Right ventricle myocardium inferior (tissue), 1 donor: ENCODE measurements around the gene PRAMEF5. TPM values are rescaled to one million over a fixed set of nuclear protein-coding genes. Genes with fewer than 3 reads are reported as not detected.
"Not testable (repeated sequence)": the region's sequence is repeated elsewhere in the genome, so short reads cannot be mapped to it uniquely, and the experiment has no call there.

ENCODE experiments used
- ATAC-seq: fragments of 200-7000 bp; cut with Tn5 transposase; one replicate; pipeline ENCODE4 v1.9.1; 2020; ENCODE audit warnings: mild to moderate bottlenecking, moderate library complexity
- DNase-seq: peaks from one replicate; pipeline ENCODE4 v3.0.0; 2021; ENCODE audit errors: missing footprints
- intact Hi-C: fragments of 100-400 bp; cut with DNase I; formaldehyde crosslinking; loops from one replicate; pipeline ENCODE4 v1.11.0; 2022
- long read RNA-seq: library from polyadenylated mRNA; unstranded; transcript quantifications from one replicate; pipeline ENCODE4 v2.0.0, GENCODE V29; 2021
- total RNA-seq: library from RNA; stranded (reverse); fragmentation: NEBNext Ultra II Directional; extraction: Animal tissue kit (Norgen Biotek cat#: 25700); gene quantifications from one replicate; pipeline ENCODE4 v1.2.1, GENCODE V29; 2021
- donor health status: DM: no; HTN: yes; CAD: no; lungs with severe emphysema.

The PRAMEF5 gene
- total RNA-seq = not detected
- long read RNA-seq = 0 reads

DNA sequence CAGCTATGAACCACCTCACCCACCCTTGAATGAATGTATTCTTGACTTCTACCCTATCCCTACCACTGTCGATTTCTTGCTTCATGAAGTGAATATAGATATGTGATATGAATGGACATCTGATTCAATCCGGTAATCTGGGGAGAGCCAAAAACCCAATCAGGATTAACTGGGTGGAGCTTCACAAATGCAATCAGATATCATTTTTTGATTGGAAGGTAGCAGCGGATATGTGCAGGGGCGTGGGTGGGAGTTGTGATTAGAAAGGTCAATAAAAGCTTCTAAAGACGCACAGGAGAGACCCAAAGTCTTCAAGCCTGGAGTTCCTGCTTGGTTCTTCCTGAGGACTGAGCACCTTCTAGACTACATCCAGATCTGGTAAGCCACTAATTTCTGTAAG, at the start of gene PRAMEF5:
Gene PRAMEF5, plus strand, starts transcription at position 301 of the 400 bp plus-strand sequence. CDS start 5,071 bp downstream, outside the sequence.
- DNase-seq, ATAC-seq, intact Hi-C loops: not testable (repeated sequence)

DNA sequence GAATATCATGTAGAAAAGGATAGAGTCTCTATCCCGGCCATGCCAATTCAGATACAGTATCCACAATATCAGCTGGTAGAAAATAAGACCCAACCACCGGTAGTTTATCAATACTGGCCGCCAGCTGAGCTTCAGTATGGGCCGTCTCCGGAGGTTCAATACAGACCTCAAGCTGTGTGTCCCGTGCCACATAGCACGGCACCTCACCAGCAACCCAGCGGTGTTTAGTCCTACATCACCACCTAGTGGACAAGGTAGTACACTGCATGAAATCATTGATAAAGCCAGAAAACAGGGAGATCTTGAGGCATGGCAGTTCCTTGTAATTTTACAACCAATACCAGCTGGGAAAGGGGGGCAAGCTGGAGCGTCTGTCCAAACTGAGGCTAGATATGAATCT, 45.3 kb upstream of the PRAMEF5 start:
- ATAC-seq, intact Hi-C loops, DNase-seq: not testable (repeated sequence)

DNA sequence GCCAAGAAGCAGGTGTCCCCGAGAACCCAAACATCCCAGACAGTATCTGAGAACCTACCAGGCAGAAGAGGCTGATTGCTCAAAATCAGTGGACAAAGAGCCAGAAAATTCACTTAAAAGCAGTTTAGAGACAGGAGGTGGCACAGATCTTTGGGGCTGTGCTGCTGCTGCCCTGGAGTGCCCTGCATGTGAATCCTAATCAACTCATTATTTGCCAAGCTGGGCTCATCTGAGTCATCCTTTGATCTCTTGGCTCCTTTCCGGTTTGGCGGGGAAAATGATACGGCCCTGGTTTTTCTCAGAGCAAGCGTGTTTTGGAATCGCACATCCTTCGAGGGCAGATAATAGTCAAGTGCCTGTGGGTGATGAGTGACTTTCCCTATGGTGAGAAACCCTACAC, 37.4 kb upstream of the PRAMEF5 start:
- intact Hi-C loops, ATAC-seq, DNase-seq: not testable (repeated sequence)

DNA sequence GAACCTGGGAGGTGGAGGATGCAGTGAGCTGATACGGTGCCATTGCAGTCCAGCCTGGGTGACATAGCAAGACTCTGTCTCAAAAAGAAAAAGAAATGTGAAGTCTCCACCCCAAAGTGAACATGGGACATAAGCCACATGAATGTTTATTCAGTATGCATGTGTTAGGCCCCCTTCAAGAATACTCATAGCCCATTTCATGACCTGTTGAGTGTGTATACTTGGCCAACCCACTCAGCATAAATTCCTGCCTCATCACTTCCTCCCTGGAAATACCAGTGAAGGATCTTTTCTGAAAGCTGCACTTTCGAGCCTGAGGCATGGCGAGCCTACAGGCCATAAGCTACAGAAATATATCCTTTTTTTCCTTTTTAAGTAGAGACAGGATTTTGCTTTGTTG, 34.8 kb upstream of the PRAMEF5 start:
- ATAC-seq, intact Hi-C loops, DNase-seq: not testable (repeated sequence)

DNA sequence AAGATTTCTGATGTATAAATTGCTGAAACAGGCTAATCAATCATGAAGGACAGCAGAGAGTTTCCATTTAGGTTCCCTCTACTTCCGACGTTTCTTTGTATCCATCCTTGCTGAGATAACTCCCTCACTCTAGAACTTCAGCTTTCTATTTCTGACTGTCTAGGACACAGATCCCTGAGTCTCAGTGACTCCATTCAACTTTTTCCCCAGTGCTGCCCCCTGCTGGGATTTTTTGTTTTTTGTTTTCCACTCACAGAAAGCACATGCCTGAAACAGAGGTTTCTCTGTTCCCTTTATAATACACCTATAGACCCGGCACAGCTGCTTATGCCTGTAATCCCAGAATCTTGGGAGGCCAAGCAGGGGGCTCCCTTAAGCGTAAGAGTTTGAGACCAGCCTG, 31.2 kb upstream of the PRAMEF5 start:
- ATAC-seq, intact Hi-C loops: not testable (repeated sequence)

DNA sequence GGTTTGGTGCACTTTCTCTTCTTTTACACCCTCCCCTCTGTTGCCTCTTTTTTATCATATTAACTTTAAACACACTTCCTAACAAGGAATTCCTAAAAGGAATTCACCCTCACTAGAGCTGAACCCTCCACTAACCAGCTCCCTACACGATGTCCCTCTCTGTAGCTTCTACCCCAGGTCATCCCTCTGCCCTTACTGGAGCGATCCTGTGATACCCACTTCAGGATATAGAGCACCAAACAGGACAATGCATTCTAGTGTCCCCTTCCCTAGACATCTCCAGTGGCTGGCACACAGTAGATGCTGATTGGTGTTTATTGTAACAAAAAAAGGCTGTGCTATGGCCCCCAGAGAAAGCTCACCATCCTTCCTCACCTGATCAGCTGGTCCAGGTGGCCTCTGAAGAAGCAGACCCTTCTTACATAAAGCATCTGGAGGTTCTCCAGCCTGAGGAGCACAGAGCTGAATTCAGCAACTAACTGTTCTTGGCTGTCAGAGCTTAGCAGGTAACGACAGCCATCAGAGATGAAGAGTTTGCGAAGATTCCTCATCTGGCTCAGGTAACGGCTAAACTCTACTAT, 29.4 kb upstream of the PRAMEF5 start:
- intact Hi-C loops = no loop called here
- ATAC-seq = no peak
- no peak for DNase-seq

More for the DNA sequence above, 31.2 kb upstream of the PRAMEF5 start:
- DNase-seq = not testable (repeated sequence)

DNA sequence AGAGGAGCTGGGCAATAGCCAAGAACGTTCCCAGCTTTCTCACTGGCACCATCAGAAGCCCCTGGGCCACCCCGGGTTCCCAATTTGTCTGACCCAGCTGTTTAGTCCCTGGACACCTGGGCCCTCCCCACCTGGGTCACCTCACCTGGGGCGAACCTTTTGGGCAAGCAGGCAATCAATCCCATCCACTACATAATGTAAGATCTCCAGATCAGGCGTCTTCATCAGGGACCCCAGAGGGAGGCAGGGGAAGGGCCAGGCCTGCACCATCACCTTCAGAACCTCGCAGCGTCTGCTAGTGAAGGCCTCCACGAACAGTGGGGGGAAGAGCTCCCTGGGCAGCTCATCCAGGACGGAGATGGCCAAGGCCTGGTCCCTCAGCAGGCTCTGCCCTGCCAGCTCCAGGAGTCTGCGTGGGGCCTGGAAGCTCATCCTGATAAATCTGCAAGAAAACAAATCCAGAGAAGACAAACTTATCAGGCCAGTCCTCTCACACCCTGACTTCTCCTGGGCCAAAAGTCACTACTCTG, 28.3 kb upstream of the PRAMEF5 start, which contains the start of gene PRAMEF18:
Gene PRAMEF18, minus strand, starts transcription at position 480 of the 530 bp plus-strand sequence. Its CDS starts 48 bp downstream, at position 432.
- DNase-seq, ATAC-seq, intact Hi-C loops: not testable (repeated sequence)

DNA sequence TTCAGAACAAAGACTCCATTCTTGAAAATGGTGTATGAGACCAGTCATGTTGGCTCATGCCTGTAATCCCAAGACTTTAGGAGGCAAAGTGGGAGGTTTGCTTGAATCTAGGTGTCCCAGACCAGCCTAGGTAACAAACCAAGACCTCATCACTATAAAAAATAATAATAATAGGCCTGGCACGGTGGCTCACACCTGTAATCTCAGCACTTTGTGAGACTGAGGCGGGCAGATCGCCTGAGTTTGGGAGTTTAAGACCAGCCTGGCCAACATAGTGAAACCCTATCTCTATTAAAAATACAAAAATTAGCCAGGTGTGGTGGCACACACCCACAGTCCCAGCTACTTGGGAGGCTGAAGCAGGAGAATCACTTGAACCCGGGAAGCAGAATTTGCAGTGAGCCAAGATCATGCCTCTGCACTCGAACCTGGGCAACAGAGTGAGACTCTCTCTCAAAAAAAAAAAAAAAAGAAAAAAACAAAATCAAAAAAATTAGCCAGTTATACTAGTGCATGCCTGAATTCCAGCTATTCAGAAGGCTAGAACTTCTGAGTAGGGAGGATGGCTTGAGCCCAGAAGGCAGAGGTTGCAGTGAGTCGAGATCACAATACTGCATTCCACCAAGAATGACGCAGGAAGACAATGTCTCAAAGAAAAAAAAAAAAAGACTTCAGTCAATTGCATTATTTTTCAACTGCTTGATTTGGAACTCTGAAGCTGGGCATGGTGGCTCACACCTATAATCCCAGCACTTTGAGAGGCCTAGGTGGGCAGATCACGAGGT, 26.5 kb upstream of the PRAMEF5 start:
- intact Hi-C loops, DNase-seq, ATAC-seq: not testable (repeated sequence)

DNA sequence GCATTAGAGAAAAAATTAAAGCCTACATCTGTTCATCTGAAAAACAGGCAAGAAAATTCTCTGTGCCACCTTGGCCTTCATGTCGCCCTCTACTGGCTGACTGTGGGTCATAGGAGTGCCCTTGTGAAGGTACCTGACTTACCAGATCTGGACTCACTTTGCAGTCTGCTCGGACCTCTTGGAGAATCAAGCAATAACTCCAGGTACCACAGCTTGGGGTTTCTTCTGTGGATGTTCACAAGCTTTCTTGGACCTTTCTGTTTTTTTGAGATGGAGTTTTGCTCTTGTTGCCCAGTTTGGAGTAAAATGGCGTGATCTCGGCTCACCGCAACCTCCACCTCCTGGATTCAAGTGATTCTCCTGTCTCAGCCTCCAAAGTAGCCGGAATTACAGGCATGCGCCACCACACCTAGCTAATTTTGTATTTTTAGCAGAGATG, 25.6 kb upstream of the PRAMEF5 start:
- DNase-seq = no peak
- ATAC-seq = no peak
- intact Hi-C loops = no loop called here

DNA sequence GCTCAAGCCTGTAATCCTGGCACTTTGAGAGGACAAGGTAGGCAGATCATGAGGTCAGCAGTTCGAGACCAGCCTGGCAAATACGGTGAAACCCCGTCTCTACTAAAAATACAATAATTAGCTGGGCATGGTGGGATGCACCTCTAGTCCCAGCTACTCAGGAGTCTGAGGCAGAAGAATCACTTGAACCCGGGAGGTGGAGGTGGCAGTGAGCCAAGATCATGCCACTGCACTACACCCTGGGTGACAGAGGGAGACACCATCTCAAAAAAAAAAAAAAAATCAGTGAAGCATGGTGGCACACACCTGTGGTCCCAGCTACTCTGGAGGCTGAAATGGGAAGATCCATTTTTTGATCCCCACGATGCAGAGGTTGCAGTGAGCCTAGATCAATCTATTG, 23.9 kb upstream of the PRAMEF5 start:
- intact Hi-C loops, ATAC-seq, DNase-seq: not testable (repeated sequence)

DNA sequence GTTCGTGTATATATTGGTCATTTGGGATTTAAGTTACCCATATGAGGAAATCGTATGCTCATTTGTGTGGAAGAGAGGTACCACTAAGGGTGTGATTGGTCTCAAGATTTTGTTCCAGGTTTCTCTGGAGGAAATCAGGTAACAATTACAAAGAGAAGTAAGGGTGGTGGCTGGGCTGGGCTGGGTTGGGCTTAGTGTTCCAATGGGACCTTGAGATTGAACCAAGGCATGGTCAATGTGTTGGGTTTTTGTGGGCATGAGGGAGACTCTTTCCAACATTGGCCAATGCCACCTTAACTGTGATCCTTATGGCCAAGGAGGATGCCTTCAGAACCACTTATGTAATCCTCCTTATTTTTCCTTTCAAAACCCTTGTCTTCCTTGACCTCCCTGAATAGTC, 23.4 kb upstream of the PRAMEF5 start:
- ATAC-seq, DNase-seq, intact Hi-C loops: not testable (repeated sequence)

DNA sequence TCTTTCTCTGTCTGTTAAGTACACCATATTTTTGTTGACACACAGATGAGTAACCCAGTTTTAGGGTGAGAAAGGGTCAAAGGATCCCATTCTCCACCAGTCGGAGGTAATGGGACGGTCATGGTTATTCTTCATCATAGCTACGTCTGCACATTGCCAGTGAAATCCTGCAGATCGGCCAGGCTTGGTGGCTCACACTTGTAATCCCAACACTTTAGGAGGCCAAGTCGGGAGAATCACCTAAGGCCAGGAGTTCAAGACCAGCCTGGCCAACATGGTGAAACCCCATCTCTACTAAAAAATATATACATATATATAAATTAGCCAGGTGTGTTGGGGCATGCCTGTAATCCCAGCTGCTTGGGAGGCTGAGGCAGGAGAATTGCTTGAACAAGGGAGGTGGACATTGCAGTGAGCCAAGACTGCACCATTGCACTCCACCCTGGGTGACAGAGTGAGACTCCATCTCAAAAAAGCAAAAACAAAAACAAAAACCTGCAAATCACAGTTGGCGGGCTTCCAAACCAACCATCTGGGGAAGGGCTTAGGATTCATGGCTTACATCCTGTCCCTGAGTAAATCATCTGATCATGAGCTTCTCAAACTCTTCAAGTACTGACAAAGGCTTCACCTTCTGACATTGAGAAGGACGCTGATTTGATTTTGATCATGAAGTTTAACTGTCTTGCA, 22.8 kb upstream of the PRAMEF5 start:
- DNase-seq, ATAC-seq, intact Hi-C loops: not testable (repeated sequence)

DNA sequence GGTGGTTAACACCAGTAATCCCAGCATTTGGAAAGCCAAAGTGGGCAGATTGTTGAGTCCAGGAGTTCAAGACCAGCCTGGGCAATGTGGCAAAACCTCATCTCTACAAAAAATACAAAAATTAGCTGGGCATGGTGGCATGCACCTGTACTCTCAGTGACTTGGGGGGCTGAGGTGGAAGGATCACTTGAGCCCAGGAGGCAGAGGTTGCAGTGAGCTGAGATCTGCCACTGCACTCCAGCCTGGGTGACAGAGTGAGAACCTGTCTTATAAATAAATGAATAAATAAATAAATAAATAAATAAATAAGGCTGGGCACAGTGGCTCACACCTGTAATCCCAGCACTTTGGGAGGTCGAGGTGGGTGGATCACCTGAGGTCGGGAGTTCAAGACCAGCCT, 21.9 kb upstream of the PRAMEF5 start:
- ATAC-seq, intact Hi-C loops, DNase-seq: not testable (repeated sequence)

DNA sequence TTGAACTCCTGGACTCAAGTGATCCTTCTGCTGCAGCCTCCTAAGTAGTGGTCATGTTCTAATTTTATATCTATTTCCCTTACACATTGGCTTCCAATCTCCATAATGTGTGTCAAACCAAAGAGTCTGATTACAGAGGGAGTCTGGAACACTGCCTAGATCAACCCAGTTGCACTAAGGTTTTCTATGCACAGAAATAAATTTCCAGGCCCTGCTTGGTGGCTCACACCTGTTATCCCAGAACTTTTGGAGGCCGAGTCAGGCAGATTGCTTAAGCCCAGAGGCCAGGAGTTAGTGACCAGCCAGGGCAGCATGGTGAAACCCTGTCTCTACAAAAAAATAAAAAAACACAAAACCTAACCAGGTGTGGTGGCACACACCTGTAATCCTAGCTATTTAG, 19.9 kb upstream of the PRAMEF5 start:
- DNase-seq = not testable (repeated sequence)

DNA sequence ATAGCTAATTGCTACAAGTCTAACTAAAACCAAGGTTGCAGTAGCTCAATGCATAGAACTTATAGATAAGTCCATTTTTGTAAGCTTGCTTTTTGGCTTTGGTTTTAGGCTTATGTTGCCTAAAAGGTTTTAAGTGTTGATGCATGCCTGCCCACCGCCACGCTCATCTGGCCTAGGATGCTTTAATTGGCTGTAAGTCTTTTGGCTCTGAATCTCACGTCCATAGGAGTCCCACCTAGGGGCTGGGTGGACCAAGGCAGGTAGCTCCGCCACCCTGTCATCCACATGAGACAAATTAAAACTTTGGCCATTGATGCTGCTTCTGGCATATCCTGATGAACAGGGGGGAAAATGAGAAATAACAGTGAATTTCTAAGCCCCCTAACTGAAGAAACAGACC, 16.4 kb upstream of the PRAMEF5 start:
- intact Hi-C loops = not testable (repeated sequence)

More for the DNA sequence above, 19.9 kb upstream of the PRAMEF5 start:
- intact Hi-C loops, ATAC-seq: not testable (repeated sequence)

DNA sequence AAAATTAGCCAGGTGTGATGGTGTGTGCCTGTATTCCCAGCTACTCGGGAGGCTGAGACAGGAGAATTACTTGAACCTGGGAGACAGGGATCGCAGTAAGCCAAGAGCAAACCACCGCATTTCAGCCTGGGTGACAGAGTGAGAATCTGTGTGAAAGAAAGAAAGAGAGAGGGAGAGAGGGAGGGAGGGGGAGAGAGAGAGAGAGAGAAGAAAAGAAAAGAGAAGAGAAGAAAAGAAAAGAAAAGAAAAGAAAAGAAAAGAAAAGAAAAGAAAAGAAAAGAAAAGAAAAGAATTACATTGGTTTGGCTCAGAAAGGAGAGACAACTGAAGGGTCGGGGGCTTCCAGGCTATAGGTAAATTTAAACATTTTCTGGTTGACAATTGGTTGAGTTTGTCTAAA, 14.4 kb upstream of the PRAMEF5 start:
- ATAC-seq, intact Hi-C loops, DNase-seq: not testable (repeated sequence)

More for the DNA sequence above, 16.4 kb upstream of the PRAMEF5 start:
- ATAC-seq, DNase-seq: not testable (repeated sequence)

DNA sequence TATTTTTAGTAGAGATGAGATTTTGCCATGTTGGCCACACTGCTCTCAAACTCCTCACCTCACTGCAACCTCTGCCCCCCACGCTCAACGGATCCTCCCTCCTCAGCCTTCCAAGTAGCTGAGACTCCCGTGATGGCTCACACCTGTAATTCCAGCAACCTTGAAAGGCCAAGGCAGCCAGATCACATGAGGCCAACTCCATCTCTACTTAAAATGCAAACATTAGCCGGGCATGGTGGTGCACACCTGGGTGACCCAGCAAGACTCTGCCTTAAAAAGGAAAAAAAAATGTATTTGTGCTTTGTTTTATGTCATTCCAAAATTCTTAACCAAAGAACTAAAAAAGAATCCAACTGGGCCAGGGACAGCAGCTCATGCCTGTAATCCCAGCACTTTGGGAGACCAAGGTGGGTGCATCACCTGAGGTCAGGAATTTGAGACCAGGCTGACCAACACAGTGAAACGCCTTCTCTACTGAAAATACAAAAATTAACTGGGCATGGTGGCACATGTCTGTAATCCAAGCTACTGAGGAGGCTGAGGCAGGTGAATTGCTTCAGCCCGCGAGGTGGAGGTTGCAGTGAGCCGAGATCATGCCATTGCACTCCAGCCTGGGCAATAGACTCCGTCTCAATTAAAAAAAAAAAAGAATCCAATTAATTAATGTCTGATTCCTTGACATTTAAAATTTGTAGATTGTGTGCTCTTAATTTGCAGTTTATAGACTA, 10.3 kb upstream of the PRAMEF5 start:
- ATAC-seq, intact Hi-C loops, DNase-seq: not testable (repeated sequence)
